TTC549 (cell line): ENCODE results near the gene PSMB7.

Source experiments
- FAIRE-seq: peaks from 2 replicates; lab custom pipeline; 2012; peaks lifted over from hg19 to GRCh38; lab: Jason Lieb, UNC

The PSMB7 gene

GRCh38 chr9:124345063-124345462 is 70.2 kb downstream of the PSMB7 start:
- no peak for FAIRE-seq

GRCh38 chr9:124344291-124345050 is 70.8 kb downstream of the PSMB7 start:
- no peak for FAIRE-seq

DNA sequence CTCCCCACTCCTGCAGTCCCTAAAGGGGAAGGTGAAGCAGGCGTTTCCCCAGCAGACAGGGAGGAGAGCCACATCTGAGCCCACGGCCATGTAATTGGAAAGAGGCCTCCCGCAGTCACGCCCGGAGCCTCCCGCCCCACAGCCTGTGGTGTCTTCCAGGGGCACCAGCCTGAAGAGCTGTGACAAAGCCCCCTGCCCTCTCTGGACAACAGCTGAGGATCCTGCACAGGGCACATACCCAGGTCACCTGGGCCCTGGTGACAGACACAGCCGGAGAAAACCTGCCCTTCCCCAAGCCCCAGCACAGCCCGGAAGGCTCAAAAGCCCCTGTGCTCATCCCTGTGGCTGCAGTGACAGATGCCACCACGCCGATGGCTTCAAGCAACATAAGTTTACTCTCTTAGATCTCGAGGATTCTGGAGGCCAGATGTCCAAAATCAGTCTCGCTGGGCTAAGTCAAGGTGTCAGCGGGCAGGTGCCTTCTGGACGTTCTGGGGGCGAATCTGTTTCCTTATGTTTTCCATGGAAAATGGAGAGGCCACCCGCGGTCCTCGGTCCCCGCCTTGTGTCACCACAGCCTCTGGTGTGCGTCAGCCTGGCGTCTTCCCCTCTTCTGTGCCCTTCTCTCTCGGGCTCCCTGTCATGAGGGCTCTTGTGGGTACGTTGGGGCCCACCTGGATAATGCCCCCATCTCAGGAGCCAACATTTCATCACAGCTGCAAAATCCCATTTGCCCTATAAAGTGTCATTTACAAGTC is 71.5 kb downstream of the PSMB7 start:
- no peak for FAIRE-seq

GRCh38 chr9:124342776-124343485 is 72.3 kb downstream of the PSMB7 start:
- no peak for FAIRE-seq

DNA sequence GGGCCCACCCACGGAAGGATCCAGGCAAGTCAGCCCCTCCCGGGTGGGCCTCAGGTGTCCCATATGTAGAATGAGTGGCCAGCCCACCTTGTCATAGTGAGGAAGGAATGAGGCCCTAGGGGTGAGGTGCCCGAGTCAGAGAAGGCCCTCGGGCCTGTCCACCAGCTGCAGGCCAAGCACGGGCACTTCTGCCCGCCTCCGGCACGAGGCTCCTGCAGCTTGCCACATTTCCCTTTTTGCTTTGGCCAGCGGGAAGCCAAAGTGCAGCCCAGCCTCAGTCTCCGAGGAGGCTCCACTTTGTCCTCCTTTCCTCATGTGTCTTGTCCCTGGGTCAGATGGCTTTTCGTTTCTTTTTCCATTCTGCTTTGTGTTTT is 72.9 kb downstream of the PSMB7 start:
- no peak for FAIRE-seq

- FAIRE-seq, result no peak
These were observed 73.6 kb downstream of the PSMB7 start for GRCh38 chr9:124341455-124342170.

- FAIRE-seq, result no peak
These were observed 74.8 kb downstream of the PSMB7 start for GRCh38 chr9:124340219-124341069.

GRCh38 chr9:124339603-124340146 is 75.6 kb downstream of the PSMB7 start:
- FAIRE-seq, result no peak

- no peak for FAIRE-seq
These were observed 77.7 kb downstream of the PSMB7 start for GRCh38 chr9:124337562-124337961.

DNA sequence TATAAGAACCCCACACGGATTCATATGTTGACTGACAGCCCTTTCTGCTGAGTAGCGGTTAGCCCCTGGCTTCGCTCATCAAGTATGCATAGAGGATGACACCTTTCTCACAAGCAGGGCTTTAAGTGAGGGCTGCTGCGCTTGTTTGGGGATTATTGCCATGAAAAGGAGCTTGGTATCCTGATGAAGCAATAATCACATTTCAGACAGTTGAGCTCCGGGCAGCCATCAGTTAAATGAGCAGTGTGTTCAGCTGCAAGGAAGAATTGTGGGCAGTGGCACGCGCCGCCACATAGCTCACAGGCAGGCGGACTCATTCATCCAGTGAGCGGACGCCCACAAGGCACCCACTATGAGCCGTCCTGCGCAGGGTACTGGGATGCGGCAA is 79.9 kb downstream of the PSMB7 start:
- FAIRE-seq, result no peak

DNA sequence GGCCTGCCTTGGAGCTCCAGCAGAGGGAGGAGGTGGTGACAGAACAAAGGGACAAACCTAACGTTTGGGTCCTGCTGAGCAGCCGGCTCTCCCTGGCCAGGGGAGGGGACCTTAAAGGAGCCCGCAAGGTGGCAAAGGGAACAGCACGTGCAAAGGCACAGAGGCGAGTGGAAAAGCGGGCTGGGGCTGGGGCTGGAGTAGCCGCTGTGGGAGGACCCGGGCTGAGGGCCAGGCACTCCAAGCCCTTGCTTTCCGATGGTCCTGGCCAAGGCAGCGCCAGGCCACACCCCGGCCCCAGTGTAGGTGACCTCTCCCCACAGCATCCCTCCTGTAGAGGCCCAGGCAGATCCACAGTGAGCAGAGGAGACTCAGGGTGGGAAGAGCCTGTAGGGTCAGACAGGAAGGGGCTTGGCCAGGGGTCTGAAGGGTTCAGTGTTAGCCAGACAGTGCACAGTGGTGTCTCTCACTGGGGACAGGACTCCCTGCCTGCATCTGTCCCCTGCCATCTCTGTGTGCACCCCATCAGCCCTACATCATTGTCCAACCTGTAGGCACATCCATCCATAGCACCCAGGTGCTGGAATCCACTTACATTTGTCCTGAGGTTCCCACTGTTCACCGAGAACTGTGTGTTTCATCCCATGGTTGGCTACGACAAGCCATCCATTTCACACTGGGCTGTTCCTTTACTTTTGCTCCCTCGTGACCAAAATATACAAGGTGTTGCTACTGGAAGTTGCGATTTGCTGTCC is 80.5 kb downstream of the PSMB7 start:
- FAIRE-seq, result no peak

DNA sequence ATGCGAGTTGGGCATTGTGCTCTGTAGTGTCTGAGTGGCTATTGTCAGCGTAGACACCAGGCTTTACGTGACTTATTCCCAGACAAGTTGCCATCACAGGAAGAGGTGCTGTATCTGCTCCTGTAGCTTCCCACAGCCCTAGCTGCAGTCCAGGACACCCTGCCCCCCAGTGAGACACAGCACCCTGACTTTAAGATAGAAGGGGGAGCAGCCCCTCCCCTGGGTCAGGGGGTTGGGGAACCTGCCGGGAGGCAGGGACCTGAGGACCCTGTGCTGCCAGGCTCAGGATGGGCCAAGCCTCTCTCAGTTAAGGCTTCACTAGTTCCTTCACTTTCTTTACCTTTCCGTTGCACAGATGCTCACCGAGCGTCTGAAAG is 82.1 kb downstream of the PSMB7 start:
- no peak for FAIRE-seq

GRCh38 chr9:124332361-124333202 is 82.7 kb downstream of the PSMB7 start:
- no peak for FAIRE-seq

GRCh38 chr9:124331580-124331979 is 83.7 kb downstream of the PSMB7 start:
- FAIRE-seq, result no peak

- FAIRE-seq, result no peak
These were observed 85.1 kb downstream of the PSMB7 start for GRCh38 chr9:124330011-124330697.

DNA sequence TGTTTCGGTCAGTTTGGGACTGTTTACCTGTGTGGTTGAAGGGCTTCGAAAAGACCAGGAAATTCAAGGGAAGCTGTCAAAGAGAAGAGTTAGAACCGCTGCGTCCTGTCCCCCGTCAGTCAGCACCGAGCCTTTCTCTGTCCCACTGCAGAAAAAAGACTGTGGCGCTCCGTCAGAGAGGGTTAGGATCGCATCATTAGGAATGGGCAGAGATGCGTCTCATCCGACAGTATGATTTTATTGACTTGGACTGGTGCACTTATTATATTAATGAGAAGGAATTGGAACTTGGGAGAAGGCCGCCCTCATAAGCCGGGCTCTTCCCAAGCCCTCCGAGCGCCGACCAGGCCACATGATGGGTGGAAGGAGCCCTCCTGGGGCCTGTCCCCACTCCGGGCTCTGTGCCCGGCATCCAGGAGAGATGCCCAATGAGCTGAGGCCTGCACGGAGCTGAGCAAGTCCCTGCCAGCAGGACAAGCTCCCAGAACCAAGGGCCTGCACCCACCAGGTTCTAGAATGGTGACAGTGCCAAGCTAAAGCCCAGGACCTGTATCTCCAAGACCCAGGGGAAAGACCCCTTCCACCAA is 85.9 kb downstream of the PSMB7 start:
- FAIRE-seq, result no peak

- FAIRE-seq, result no peak
These were observed 87.0 kb downstream of the PSMB7 start for GRCh38 chr9:124328285-124328684.

DNA sequence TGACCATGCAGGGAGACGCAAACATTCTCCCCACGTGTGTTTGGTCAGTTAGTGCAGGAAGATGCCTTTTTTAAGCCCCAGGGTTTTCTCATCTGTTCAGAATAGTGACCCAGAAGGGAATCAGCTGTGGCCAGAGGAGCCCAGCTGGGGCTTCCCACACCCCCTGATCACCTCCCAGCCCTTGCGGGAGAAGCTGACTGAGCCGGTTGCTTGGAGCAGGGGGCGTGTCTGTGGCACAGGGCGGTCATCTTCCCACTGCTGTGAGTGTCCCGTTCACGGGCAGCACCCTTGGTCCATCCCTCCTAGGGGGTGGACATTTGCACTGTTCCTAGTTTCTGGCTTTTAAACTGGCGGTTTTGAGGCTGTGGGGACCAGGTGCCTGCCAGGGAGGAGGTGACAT is 87.8 kb downstream of the PSMB7 start:
- FAIRE-seq, result no peak

DNA sequence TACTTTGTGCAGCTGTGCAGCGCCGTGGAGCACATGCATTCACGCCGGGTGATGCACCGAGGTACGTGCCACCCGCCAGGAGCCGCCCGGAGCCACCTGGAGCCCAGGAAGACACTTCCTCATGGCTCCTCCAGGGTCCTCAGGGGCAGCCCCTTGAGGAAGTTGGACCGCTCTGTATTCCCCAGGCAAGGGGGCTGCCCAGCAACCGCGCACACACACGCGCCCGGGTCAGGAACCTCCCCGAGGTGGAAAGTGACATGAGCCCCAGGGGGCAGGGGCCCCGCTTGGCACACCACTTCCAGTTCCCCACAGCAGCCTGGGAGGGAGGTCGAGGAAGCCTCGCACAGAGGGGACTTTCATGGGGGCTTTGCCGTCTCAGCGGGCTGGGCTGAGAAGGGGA is 88.9 kb downstream of the PSMB7 start:
- no peak for FAIRE-seq
